Breast epithelium (tissue), 3 donors: ENCODE results near the gene LAIR1.

ENCODE experiments used
- POLR2A ChIP-seq: fragments of 450-650 bp; IDR thresholded peaks from one replicate; pipeline ENCODE4 v1.6.1; 2016; ENCODE audit warnings: antibody characterized with exemption, mild to moderate bottlenecking, moderate library complexity
- POLR2AphosphoS5 ChIP-seq, 3 donors: sonication (generic); formaldehyde crosslinking; IDR thresholded peaks; one replicate each; pipeline ENCODE4 v1.6.1; 2017; ENCODE audit warnings: antibody characterized with exemption in 3 of 3
- TF ChIP-seq, protein P1 (sequence below), 3 donors: fragments of 450-650 bp; IDR thresholded peaks; one replicate each; pipeline ENCODE4 v1.5.1; 2016 to 2017; ENCODE audit warnings: antibody characterized with exemption in 3 of 3, mild to moderate bottlenecking in 3 of 3, moderate library complexity in 3 of 3

DNA sequence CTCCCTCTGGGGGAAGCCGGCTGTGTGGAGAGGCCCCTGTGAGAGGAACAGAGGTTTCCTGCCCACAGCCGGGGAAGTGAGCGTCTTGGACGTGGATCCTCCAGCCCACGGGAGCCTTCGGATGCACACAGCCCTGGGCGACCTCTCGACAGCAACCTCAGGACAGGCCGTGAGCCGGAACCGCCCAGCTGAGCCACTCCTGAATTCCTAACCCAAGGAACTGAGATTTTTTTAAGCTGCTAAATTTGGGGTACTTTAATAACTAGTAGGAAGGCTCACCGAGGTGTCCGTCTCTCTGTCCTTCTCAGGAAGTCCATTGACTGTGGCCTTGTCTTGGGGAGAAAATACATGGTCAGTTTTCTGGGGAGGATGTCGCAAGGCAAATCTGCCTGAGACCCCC is 9.1 kb downstream of the LAIR1 start:
- TF ChIP-seq, protein P1, sequence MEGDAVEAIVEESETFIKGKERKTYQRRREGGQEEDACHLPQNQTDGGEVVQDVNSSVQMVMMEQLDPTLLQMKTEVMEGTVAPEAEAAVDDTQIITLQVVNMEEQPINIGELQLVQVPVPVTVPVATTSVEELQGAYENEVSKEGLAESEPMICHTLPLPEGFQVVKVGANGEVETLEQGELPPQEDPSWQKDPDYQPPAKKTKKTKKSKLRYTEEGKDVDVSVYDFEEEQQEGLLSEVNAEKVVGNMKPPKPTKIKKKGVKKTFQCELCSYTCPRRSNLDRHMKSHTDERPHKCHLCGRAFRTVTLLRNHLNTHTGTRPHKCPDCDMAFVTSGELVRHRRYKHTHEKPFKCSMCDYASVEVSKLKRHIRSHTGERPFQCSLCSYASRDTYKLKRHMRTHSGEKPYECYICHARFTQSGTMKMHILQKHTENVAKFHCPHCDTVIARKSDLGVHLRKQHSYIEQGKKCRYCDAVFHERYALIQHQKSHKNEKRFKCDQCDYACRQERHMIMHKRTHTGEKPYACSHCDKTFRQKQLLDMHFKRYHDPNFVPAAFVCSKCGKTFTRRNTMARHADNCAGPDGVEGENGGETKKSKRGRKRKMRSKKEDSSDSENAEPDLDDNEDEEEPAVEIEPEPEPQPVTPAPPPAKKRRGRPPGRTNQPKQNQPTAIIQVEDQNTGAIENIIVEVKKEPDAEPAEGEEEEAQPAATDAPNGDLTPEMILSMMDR (IDR thresholded peaks at IDR 0.05) = no peak
- TF ChIP-seq POLR2A (no peak), POLR2AphosphoS5 (IDR thresholded peaks at IDR 0.05) (no peak)
